Renal cortical epithelial cell (primary cell): ENCODE data around the gene DCHS2. TPM values are rescaled to one million over a fixed set of nuclear protein-coding genes. Genes with fewer than 3 reads are reported as not detected.
A peak's percentile ranks its signal among the peaks of the same experiment; 100 is the strongest.

ENCODE experiments used
- DNase-seq: peaks from one replicate; pipeline ENCODE4 v3.0.0-alpha.2; 2011; ENCODE audit warnings: low read depth
- total RNA-seq: library from RNA; depleted of rRNA; stranded (reverse); fragments of >200 nt; gene quantifications from 2 replicates; pipeline ENCODE4 v1.2.3, GENCODE V29; 2014

The DCHS2 gene
- total RNA-seq, 1 donor from 2014 or later = under 0.01 TPM

DNA sequence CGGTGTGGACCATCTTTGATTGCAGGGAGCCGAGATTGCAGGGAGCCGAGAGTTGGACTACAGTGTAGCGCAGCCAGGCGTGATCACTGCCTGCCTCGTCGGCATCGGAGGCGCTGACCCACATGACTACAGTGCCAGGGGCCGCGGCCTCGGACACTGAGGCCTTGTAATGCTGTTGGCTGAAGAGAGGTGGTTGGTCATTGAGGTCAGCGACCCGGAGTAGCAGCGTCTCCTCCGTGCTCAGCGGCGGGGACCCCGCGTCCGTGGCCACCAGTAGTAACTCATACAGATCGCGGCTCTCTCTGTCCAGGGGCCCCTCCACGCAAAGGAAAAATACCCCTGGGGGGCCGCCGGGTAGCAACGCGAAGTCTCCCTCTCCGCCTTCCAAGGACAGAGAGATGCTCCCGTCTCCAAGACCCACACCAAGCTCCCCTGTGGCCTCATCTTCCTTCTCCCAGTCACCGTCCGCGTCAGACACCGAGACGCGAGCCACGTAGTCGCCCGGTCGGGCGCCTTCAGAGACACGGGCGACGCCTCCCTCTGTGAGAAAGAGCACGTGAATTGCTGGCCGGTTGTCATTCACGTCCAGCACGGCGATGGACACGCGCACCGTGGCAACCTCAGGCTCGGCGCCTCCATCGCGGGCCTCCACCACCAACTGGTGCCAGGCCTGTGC lies 1.9 kb downstream of the DCHS2 start:
- DNase-seq = no peak

DNA sequence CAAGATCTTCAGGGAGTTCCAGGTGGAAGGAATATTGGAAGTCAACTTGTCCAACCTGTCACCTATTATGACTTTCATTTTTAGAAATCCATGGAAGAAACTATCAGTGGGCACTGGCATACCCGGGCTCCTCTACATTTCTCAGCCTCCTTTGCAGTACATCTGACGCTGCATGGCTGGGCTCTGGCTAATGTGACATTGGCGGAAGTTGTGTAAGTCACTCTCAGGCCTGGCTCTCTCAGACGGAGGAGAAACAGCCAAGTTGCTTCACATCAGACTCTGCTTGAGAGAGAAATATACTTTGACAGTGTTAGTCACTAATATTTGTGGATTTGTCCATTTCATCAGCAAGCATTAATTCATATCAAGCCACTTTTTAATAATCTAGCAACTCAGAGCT lies 4.5 kb downstream of the DCHS2 start:
- no peak for DNase-seq

DNA sequence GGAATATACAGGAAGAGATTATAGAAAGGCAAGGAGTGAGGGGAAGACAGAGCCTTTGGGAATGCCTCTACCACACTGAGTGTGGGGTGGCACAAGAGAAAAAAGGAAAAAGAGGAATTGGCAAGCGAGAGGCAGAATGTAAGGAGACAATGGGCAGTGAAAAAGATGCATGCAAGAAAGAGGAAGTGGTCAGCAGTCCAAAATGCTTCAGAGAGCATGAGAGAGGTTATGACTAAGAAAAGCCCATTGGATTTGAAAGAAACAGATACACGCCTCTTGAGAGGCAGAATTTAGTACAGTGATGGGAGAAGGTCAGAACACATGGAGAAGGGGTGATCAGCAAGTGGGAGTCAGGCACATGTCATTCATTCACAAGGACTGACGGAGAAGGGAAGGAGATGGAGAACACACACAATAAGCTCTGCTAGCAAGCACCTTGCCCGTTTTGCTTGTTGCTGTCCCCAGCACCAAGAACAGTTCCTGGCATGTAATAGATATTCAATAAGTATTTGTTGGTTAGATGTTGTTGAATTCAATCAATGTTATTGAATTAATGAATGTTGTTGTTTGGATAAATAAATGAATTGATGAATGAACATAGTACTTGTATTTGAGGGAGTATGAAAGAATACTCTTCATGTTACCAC lies 6.3 kb downstream of the DCHS2 start:
- DNase-seq = no peak

DNA sequence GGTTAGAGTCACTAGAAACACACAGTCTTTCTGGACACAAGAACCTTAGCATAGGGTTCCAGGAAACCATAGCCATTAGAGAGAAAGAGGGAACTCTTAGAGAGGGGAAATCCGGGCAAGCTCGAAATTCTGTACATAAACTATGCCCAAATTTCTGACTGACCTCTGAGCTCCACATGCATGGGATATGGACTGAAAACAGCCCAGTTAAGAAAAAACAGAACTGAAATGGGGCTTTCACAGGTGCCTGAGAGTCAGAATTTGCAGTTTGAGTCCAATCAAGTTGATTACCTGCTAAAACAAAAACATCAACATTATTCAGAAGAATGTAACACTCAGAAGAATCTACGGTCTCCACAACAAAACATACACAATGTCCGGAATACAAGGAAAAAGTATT lies 13.1 kb downstream of the DCHS2 start:
- no peak for DNase-seq

DNA sequence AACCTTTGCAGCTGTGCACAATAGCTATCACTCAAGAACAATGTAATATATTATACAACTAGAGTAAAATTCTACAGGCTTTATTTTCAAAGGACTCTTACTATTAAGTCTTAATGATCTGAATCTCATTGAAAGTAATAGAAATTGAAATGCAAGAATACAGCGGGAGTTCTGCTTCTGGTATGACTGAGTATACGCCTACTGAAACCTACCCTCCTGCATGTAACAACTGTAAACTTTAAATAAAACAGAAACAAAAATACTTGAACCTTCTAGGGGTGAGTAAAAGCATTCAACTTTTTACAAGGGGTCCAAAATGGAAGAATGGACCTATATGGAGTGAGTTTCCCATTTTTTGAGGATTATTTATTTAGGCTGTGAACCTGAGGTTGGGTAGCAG lies 13.5 kb downstream of the DCHS2 start:
- DNase-seq = no peak

DNA sequence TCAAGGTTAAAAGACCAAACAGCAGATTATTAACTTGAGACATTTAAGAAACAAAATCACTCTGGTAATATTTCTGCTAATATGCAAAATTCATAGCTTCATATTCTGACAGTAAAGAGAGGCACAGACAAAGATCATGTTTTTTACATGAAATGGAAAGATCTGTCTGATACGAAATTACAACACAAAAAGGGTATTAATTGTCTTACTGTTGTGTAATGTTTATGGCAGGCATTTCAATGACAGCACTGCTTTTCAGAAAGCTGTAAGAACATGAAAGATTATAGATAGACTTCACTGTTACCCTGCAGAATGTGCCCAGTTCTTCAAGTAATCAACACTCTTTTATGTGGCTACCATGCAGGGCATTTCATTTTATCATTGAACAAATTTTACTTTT lies 15.4 kb downstream of the DCHS2 start:
- DNase-seq = no peak

DNA sequence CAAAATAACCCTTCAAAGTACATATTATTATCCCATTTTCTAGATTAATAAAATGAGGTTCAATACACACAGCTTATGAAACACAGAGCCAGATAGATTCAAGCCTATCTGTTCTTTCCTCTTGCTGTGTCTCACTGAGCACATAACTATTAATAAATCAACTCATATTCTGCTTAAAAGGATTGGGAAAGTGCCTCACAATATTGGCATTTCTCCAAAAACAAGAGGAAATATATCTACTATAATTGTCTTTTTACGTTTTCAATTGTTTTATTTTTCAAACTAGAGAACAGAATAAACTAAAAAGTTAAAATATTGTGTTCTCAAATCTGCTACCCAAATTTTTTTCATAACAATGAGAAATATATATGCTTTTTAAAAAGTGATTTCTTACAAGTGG lies 15.8 kb downstream of the DCHS2 start:
- DNase-seq = no peak

DNA sequence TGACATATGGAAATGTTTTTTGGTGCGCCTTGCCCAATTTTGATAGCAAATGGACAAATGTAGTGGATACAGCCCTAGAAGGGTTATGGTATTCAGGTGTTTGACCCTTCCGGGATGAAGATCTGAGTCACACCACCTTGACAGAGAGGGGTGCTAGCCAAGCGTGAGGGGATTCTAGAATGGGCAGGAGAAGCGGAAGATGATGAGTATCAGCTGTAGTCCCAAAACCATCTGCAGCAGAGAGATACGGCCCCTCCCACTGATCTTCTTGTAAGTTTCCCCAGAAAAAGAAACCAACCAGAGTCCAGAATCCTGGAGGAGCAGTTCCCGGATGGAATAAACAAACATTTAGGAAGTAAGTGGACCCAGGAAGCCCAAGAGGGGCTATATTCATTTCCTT lies 18.1 kb downstream of the DCHS2 start:
- DNase-seq = no peak

DNA sequence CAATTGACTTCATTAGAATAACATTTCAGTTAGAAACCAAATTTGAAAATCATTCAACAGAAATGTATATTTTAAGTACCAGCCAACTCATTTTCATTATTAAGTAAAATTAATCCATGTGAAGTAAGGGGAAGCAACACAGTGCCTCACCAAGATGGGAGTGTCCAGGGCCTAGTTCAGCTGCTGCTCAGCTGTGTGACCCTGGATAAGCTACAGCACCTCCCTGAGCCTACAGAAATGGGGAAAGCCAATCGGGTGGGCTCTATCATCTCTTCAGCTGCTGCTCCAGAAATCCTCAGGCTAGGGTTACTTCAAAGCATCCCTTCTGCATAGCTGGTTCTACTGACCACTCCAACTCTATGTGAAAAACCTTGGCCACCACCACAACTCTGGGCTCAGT lies 18.7 kb downstream of the DCHS2 start:
- DNase-seq = no peak

DNA sequence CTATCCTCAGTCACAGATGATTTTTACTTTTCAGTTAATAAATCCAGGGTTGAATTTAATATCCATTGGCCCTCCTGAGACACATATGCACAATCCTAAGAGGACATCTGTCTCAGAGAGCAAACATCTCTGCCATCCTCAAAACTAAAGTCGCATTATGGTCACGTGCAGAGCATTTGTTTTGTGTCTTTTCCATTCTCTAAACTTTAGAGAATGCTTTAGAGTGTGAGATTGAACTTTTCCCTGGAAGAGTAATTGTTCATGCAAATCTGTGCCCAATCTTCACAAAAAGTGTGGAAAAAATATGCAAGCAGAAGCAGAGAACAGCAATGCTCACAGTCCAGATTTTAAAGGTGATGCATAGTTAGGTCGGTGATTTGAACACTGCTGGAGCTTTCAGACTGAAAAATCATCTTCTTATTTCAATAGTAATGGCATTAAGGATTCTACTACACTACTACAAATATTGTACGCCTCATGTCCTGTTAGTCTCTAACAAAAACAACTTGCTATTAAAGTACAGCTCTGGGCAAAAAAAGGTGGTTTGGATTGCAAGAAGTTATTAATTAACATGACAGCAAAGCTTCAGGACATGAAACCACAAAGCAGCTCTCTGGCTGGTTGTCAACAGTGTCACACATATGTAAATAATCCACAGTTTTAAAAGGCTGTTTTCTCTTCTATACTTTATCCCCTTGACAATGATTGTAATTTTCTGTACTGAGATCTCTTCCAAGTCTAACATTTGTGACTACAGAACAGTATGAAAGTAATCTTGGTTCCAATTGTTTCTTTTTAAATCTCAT lies 19.9 kb downstream of the DCHS2 start:
- DNase-seq = peak; percentile 87

DNA sequence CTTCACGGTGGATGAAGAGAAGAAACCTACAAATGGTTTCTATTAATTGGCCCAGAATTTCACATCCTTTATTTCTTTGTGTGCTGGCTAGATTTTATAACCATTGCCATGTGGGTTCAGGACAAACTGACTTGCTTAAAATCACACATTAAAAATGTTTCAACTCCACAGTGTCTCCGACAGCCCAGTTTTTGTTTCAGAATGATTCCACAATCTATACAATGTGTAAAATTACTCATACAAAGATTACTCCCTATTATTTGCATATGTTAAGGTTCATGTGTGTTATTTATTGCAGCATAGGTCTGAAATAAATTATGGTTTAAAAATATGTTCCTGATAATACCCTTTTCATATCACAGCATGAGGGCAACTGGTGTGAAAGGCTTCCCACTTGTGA lies 20.6 kb downstream of the DCHS2 start:
- no peak for DNase-seq

DNA sequence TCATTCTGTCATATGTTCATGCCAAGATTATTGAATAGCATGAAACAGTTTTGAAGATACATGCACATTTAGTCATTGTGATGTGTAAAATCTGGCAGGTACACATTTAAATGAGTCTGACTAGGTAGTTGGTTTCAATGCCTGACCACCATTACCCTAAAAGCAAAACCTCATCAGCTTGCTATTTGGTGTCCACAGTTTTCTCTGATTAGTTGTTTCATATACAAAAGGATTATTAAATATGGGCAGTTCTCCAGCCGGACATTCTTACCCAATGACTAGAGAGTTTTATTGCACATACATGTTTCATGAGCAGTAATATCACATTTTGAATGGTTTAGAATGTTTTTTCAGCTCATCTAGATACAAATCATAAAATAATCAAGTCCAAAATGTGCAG lies 23.7 kb downstream of the DCHS2 start:
- no peak for DNase-seq

DNA sequence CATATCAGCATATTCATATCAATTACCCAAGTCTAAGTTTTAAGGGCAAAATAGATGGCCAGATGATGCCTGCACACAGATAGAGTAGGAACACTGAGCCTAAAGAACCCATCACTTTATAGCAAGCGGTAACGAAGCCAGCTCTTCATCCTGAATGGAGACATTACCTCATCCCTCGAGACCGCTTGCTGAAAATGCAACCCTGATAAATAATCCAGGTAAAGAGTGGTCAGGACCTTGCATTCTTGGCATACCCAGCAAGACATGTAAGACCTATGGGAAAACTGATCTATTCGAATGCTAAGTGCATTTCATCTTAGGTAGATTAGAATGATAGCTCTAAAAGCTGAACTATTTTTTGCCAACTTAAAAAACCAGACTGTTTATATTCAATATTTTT lies 25.3 kb downstream of the DCHS2 start:
- DNase-seq = no peak

DNA sequence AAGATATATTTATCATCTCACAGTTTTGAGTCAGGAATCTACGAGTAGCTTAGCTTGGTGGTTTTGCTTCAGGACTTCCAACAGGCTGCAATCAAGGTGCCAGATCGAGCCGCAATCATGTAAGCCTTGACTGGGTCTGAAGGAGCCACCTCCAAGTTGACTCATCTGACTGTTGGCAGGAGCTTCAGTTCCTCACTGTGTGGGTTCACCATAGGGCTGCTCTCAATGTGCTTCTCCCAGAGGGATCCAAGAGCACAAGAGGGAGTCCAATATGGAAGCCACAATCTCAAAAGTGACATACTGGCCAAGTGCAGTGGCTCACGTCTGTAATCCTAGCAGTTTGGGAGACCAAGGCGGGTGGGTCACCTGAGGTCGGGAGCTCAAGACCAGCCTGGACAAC lies 26.5 kb downstream of the DCHS2 start:
- no peak for DNase-seq

DNA sequence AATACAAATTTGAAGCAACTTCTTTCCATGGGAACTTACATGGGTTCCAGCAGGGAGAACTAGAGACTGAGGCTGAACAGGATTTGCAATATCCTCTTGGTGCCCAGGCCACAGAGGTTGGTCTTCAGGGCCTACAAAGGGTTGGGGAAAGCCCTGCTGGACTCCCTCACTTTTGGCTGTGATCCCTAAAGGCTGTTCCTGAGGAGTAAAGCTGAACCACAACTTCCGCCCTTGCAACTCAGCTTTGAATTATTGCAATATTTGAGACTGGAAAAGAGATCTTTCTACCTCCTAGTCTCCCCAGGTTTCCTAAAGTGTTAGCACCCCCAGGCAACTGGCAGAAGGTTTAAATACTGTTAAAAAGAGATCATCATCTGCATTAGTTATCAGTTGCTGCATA lies 26.9 kb downstream of the DCHS2 start:
- DNase-seq = no peak

DNA sequence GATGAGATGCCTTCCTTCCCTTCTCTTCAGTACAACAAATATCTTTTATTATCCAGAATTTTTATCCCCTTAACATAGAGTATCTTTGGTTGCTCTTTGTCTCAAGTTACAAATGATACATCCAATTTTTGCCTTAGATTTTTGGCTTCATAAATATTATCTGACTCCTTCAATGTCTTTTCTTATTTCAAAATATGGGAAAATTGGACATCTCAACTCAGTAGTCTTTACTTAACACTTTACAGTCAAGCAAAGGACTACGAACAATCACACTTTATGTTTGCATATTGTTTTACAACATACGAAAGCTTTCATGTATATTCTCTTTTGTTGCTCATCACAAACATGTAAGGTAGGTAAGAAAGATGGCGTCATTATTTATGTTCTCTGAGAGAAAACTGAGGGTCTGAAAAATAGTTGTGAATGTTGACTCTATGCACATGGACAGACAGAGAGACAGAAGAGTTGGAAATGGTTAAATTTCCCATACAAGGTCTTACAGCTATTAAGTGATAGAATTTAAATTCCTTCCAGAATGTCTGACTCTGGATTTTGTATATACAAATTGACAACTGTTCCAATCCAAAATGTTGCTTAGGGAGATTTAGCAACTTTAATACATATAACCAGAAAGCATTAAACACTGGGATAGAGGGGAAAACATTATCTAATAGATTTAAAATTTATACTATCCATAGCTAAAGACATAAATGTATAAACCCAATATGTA lies 29.4 kb downstream of the DCHS2 start:
- DNase-seq = no peak

DNA sequence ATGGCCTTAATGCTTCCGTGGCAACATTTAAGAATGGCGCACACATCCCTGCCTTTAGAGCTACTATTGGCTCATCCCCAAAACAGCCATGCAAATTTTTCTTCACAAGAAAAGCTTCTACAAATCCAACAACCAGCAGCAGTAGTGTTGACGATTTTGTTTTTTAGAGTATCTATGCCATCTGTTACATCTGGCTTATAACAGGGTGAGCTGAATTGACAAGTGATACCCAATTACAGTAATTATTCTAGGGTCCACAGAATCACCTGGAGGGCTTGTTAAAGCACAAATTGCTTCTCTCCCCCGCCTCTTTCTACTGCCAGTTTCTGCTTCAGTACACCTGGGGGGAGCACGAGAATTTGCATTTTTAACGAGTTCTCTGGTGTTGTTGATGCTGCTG lies 34.1 kb downstream of the DCHS2 start:
- no peak for DNase-seq

DNA sequence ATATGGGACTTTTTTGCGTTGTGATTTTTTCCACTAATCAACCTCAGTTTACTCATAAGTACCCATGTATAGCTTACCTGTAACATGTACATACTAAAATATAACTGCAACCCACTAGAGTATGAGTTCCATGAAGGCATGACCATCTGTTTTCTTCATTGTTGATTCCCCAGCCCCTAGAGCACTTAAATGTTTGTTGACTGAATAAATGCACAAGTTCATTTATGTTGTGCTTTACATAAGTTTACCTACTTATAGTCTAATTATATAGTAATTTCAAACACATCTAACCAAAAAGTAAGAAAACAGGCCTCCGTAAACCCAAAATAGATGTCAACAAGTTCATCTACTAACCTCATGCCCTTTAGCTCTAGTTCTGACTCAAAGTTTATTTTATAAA lies 34.7 kb downstream of the DCHS2 start:
- DNase-seq = no peak

DNA sequence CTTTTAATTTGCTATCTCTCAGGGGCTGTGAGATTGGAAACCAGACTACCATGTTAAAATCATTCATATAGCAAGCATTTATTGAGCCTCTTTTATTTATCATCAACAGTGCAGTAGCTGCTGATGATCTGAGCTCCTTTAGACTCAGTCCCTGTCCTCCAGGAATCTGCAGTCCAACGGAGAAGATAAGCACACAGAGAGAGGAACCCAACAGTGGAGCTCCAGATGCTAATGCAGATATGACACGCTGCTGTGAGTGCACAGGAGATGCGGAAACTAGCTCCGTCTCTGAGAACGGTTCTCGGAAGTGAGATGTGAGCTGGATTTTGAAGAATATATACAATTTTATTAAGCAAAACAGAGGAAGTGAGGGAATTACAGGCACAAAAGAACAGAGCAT lies 35.4 kb downstream of the DCHS2 start:
- no peak for DNase-seq

DNA sequence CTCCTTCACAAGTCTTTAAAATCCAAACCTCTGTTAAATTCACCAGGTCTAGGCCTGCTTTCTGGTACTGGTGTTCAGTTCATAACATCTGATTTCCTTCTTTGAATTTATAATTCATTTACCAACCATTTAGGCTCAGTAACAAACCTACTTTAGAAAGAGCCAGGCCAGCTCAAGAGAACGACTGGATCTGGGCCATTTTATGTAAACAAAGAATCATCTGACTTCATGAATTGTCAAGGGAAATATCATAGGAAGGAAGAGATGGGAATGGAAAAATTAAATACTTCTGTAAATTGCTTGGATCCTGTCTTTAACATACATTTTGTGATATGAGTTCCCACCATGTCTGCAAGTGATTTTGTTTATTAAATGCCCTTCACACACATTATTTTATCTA lies 36.5 kb downstream of the DCHS2 start:
- DNase-seq = no peak

DNA sequence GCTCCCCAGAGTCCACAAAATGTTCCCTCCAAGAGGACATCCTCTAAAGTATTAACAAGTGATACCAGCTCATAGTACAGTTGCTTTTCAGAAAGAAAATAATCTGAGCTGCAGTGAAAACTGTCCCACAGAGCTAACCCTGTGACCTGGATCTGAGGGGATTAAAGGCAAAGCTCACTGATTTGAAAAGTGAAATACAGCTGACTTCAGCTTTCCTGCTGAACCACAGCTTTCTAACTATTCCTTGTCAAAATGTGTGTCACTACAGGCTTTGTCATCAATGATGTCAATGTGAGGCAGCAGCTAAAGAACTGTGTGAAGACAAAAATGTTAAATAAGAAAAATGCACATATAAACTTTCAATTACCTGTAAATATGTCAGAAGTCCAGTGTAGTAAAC lies 36.9 kb downstream of the DCHS2 start:
- DNase-seq = no peak

DNA sequence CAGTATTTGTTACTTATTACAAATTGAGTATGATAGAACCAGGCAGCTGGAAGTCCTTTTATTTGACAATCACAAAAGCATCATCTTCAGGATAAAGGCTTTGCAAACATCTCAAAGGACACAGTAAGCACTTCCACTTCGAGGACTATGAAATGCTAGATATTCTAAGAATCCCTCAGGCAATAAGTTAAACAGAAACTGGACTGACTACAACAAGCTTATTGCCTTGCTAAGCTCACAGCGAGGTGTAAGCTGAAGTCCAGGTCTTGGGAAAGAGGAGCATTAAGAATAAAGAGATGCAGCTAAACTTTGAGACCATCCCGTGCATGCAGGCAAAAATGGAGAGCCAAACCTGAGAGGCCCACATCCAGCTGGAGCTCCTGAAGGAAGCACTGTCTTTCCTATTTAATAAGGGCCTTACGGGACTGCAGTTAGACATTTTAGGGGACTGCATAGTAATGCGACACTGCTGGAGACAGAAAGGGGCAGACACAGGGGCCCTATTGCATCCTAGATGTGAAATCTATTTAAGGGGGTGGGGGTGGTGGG lies 38.7 kb downstream of the DCHS2 start:
- no peak for DNase-seq
